GM12801 (cell line): Measurements from ENCODE around the gene RP9.

Source experiments
- CTCF ChIP-seq: IDR thresholded peaks from one replicate; pipeline ENCODE4 v1.5.1; 2011; ENCODE audit warnings: control low read depth; ENCODE audit not compliant: insufficient read length; ENCODE audit errors: extremely low read depth

Gene RP9

GRCh38 chr7:33143996-33144718 is 35.0 kb upstream of the RP9 start:
- TF ChIP-seq CTCF = no peak

GRCh38 chr7:33142585-33142984 is 33.4 kb upstream of the RP9 start:
- no peak for TF ChIP-seq CTCF

- TF ChIP-seq CTCF = no peak
These were observed 27.9 kb upstream of the RP9 start for GRCh38 chr7:33137103-33137502.

- TF ChIP-seq CTCF = no peak
These were observed 21.0 kb upstream of the RP9 start for GRCh38 chr7:33130184-33130583.

GRCh38 chr7:33129806-33130153 is 20.6 kb upstream of the RP9 start:
- TF ChIP-seq CTCF = no peak

- TF ChIP-seq CTCF = no peak
These were observed 20.0 kb upstream of the RP9 start, which contains the start of gene BBS9 for GRCh38 chr7:33128990-33129805. Gene BBS9 (plus strand): TSS chr7:33129564. CDS start chr7:33146253, 16,689 bp downstream.

- no peak for TF ChIP-seq CTCF
These were observed 19.4 kb upstream of the RP9 start for GRCh38 chr7:33128631-33128989.
